GM18858 (cell line): ENCODE measurements around the gene PPP6R2.

Experiments used
- ATAC-seq: cut with Tn5 transposase; IDR thresholded peaks from one replicate; pipeline ENCODE4 v1.9.1; 2021; ENCODE audit not compliant: unreplicated experiment

Gene PPP6R2

GRCh38 chr22:50443801-50444625 lies 100.9 kb downstream of the PPP6R2 start:
- no peak for ATAC-seq

- no peak for ATAC-seq
Measured at GRCh38 chr22:50444663-50445062, 101.5 kb downstream of the PPP6R2 start.

- ATAC-seq = no peak
Measured at GRCh38 chr22:50445071-50445879, 102.1 kb downstream of the PPP6R2 start.

- ATAC-seq = no peak
Measured at GRCh38 chr22:50445880-50446707, 103.0 kb downstream of the PPP6R2 start.

GRCh38 chr22:50446708-50447575 lies 103.8 kb downstream of the PPP6R2 start:
- ATAC-seq = no peak

- ATAC-seq = no peak
Measured at GRCh38 chr22:50447576-50448551, 104.7 kb downstream of the PPP6R2 start.

- no peak for ATAC-seq
Measured at GRCh38 chr22:50452649-50453048, 109.5 kb downstream of the PPP6R2 start.

GRCh38 chr22:50454556-50455075 lies 111.5 kb downstream of the PPP6R2 start:
- no peak for ATAC-seq

- no peak for ATAC-seq
Measured at GRCh38 chr22:50455201-50455600, 112.1 kb downstream of the PPP6R2 start.

- ATAC-seq = no peak
Measured at GRCh38 chr22:50456026-50456425, 112.9 kb downstream of the PPP6R2 start.

GRCh38 chr22:50456466-50457234 lies 113.5 kb downstream of the PPP6R2 start:
- ATAC-seq = no peak

- no peak for ATAC-seq
Measured at GRCh38 chr22:50459016-50459415, 115.9 kb downstream of the PPP6R2 start.

GRCh38 chr22:50459496-50460140 lies 116.5 kb downstream of the PPP6R2 start:
- ATAC-seq = no peak

- no peak for ATAC-seq
Measured at GRCh38 chr22:50460938-50461337, 117.8 kb downstream of the PPP6R2 start.

- no peak for ATAC-seq
Measured at GRCh38 chr22:50461536-50461935, 118.4 kb downstream of the PPP6R2 start.

- no peak for ATAC-seq
Measured at GRCh38 chr22:50461979-50462540, 118.9 kb downstream of the PPP6R2 start.

- ATAC-seq = no peak
Measured at GRCh38 chr22:50463188-50463900, 120.2 kb downstream of the PPP6R2 start.
